GM08714 (cell line): ENCODE results near the gene DBNDD2.

ENCODE experiments used
- H3K4me3 ChIP-seq: fragments of 200-500 bp; sonication (Bioruptor generic); 2 replicates; pipeline ENCODE4 v1.5.1; 2014; ENCODE audit warnings: mild to moderate bottlenecking, low read length, inconsistent platforms
- ZNF274 ChIP-seq: IDR thresholded peaks from 2 replicates; pipeline ENCODE4 v1.6.1; 2012; ENCODE audit warnings: mild to moderate bottlenecking, low read depth, low read length

The DBNDD2 gene

GRCh38 chr20:45440891-45441685, 33.0 kb downstream of the DBNDD2 start:
- TF ChIP-seq ZNF274 = no peak

GRCh38 chr20:45441746-45442145, 33.7 kb downstream of the DBNDD2 start:
- H3K4me3 ChIP-seq = no peak overlapping the region
- TF ChIP-seq ZNF274 = no peak

More at GRCh38 chr20:45440891-45441685, 33.0 kb downstream of the DBNDD2 start:
- H3K4me3 ChIP-seq = no peak overlapping the region

- TF ChIP-seq ZNF274 = no peak
- H3K4me3 ChIP-seq = no peak overlapping the region
Measured at GRCh38 chr20:45444050-45444449, 36.0 kb downstream of the DBNDD2 start.

- no peak overlapping the region for H3K4me3 ChIP-seq
- no peak for TF ChIP-seq ZNF274
Measured at GRCh38 chr20:45445805-45446562, 37.9 kb downstream of the DBNDD2 start.

DNA sequence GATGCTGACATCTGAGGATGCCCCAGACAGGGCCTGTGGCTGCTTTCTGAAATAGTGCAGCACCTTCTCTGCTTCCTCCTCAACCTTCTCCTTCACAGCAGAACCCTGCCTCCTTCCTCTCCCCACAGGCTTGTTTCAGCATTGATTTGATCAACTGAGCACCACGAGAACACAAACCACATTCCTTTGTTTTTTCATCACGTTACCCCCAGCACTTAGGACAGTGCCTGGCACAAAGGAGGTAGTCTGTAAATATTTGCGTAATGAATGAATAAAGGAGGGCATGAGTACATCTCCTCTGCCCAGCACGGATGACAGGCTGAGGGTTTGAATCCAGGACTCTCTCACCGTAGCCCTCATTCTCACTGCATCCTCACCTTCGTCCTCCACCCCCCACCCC, 40.2 kb downstream of the DBNDD2 start:
- no peak for TF ChIP-seq ZNF274
- H3K4me3 ChIP-seq = no peak overlapping the region

GRCh38 chr20:45449528-45449927, 41.4 kb downstream of the DBNDD2 start:
- no peak overlapping the region for H3K4me3 ChIP-seq
- no peak for TF ChIP-seq ZNF274

DNA sequence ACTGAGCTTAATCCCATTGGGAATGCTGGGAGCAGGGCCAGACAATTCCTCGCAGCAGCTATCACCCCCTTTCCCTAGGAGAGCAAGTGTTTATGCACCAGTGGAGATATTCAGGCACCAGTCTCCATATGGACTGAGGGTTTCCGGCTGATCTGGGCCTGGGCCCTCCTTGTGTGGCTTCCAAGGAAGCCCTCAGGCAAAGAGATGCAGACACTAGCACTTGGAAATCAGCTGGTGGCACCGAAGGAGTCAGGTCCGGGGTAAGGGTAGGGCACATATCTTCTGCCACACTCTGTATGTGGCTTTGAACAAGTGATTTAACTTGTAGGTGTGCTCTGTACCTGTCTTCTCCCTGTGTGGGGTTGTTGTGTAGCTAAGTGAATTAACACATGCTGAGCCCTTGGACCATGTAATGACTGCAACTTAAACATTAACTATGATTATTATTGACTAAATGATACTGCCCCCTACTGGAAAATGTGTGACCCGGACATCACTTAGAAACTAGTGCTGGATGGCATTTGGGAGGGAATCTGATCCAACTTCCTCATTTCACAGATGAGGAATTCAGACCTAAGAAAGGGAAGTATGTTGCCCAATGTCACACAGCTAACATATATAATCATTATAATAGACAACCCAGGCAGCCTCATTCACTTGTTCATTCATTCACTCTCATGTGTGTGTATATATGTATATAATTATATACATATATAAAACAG, 42.2 kb downstream of the DBNDD2 start:
- no peak overlapping the region for H3K4me3 ChIP-seq
- no peak for TF ChIP-seq ZNF274

GRCh38 chr20:45452238-45452637, 44.1 kb downstream of the DBNDD2 start:
- no peak overlapping the region for H3K4me3 ChIP-seq
- TF ChIP-seq ZNF274 = no peak

DNA sequence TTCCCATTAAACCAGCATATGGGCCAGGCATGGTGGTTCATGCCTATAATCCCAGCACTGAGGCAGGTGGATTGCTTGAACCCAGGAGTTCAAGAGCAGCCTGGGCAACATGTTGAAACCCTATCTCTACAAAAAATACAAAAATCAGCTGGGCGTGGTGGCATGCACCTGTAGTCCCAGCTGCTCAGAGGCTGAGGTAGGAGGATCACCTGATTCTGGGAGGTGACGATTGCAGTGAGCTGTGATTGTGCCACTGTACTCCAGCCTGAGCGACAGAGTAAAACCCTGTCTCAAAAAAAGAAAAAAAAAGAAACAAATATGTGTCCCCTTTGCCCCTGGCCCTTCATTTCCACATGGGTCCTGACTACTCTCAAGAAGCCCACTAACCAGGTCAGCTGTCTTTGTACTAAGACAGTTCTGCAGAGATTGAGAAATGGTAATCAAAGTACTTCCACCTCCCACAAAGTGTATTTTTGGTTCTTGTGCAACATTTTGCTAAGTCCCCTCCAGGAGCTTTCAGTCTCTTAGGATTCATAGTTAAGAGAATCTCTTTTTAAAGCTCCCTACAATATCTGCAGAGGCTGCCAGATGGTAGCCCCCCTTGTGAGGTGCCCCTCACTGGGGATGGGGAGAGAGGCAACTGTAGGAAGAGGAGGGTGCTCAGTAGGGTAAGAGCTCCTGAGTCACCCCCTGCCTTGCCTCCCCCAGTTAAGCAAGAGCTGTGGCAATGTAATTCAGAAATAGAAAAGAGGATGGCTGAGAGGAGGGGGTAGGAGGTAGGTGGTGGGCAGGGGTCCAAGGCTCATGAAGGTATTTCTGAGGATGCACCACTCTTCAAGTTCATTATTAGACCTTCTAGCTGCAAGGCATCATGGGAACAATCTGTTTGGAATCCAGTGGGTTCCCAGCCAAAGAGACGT, 44.9 kb downstream of the DBNDD2 start:
- no peak for TF ChIP-seq ZNF274

DNA sequence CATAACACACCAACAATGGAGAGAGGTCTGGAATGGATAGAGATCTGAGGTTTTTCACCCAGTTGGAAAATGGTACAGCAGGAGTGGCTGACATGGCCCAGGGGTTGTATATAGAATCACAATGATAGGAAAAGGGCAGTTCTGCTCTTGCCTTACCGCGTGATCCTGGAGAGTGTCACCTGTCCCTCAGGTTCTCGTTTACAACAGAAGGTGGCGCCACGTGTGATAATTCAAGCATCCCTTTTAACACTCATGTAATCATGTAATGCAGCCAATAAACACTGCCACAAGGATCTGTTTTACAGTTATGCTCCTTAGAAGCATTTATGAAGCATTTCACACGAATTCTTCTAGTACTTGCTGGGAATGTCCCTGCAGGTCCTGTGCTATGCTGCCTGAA, 48.5 kb downstream of the DBNDD2 start:
- no peak for TF ChIP-seq ZNF274
- no peak overlapping the region for H3K4me3 ChIP-seq

More for the DNA sequence above, 44.9 kb downstream of the DBNDD2 start:
- H3K4me3 ChIP-seq = no peak overlapping the region

DNA sequence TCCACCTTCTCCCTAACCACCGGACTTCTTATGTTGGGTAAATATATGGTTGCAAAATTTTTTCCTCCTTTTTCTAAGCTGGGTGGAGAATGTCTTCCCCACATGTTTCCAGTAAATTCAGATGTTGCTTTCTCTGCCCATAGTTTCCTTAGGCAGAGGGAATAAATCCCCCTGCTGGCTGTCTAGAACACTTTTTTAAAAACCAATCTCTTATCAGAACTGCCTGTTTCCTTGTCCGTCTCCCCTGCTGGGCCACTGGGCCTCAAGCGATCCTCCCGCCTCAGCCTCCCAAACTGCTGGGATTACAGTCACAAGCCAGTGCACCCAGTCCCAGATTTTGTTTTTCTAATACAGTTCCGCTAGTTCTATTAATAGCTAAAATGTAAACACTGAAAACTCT, 51.5 kb downstream of the DBNDD2 start:
- TF ChIP-seq ZNF274 = no peak
- H3K4me3 ChIP-seq = no peak overlapping the region
